K562 (cell line): ENCODE data around the gene ALCAM. TPM values are rescaled to one million over a fixed set of nuclear protein-coding genes. Genes with fewer than 3 reads are reported as not detected.

Source experiments
- ATAC-seq: fragments of 200-7000 bp; cut with Tn5 transposase; 3 replicates; pipeline ENCODE4 v1.9.1; 2020; ENCODE audit warnings: moderate library complexity
- BruUV-seq: library from RNA; stranded (reverse); fragments of 400-500 nt; replicated peaks from 2 replicates; lab custom pipeline; 2021; lab: Mats Ljungman, UMichigan
- CTCF ChIA-PET: fragments of 300-600 bp; formaldehyde crosslinking; extraction: SDS; loops from one replicate; lab custom pipeline; 2021; ENCODE audit warnings: low intra/inter-chr PET ratio; lab: Yijun Ruan, JAX
- POLR2A ChIA-PET: fragments of 300-600, 350-650 bp; sonication (Branson Sonifier 250); formaldehyde crosslinking; extraction: SDS; loops from one replicate; lab custom pipeline; 2021; ENCODE audit warnings: antibody characterized with exemption, inconsistent platforms; lab: Yijun Ruan, JAX
- DNase-seq, 4 experiments: peaks; one replicate each; pipeline versions ENCODE4 v3.0.0 to v3.0.0-alpha.2; 2011 to 2018; ENCODE audit warnings: low spot score in 3 of 4, mixed read lengths in 3 of 4; ENCODE audit errors: extremely low read depth in 1 of 4
- FAIRE-seq: peaks from 2 replicates; lab custom pipeline; 2011; peaks lifted over from hg19 to GRCh38; lab: Jason Lieb, UNC
- H2AFZ ChIP-seq: 2 replicates; pipeline ENCODE4 v1.6.0; 2011; ENCODE audit warnings: low read depth, low read length, control low read depth, inconsistent platforms
- H3K27ac ChIP-seq: fragments of 200-600 bp; 3 replicates; pipeline ENCODE4 v1.8.0; 2011; ENCODE audit warnings: low read depth, mild to moderate bottlenecking, control low read depth, inconsistent platforms, low read length, moderate library complexity, mixed read lengths; ENCODE audit errors: extremely low read depth
- H3K27me3 ChIP-seq, 2 experiments: fragments of 300-600 bp in 1 of 2; 2 replicates in 1 of 2; 3 replicates in 1 of 2; pipeline versions ENCODE4 v1.6.0 to v1.8.0; 2011; ENCODE audit warnings: inconsistent platforms in 2 of 2, low read length in 2 of 2, mild to moderate bottlenecking in 1 of 2, mixed read lengths in 1 of 2, moderate library complexity in 1 of 2; ENCODE audit not compliant: control insufficient read depth in 2 of 2, insufficient read depth in 2 of 2
- H3K36me3 ChIP-seq: fragments of 300-600 bp; 3 replicates; pipeline ENCODE4 v1.8.0; 2011; ENCODE audit warnings: mild to moderate bottlenecking, low read length, inconsistent platforms; ENCODE audit not compliant: control insufficient read depth, insufficient read depth
- H3K4me1 ChIP-seq, 2 experiments: fragments of 200-600 bp in 1 of 2; replicated peaks in 1 of 2; 2 replicates in 1 of 2; 3 replicates in 1 of 2; pipeline versions ENCODE4 v1.5.1 to v1.8.0; 2011; ENCODE audit warnings: inconsistent platforms in 2 of 2, low read length in 2 of 2, mild to moderate bottlenecking in 1 of 2, mixed read lengths in 1 of 2, moderate library complexity in 1 of 2; ENCODE audit not compliant: control insufficient read depth in 2 of 2, insufficient read depth in 2 of 2
- H3K4me2 ChIP-seq: 2 replicates; pipeline ENCODE4 v1.6.1; 2011; ENCODE audit warnings: low read length, control low read depth, inconsistent platforms, mixed read lengths; ENCODE audit not compliant: insufficient read depth
- H3K4me3 ChIP-seq: fragments of 200-600 bp; sonication (generic), shearing (Covaris generic); 2 replicates; pipeline ENCODE4 v1.5.1; 2016; ENCODE audit warnings: control low read depth, inconsistent platforms
- H3K79me2 ChIP-seq: fragments of 200-600 bp; 3 replicates; pipeline ENCODE4 v1.8.0; 2011; ENCODE audit warnings: low read length, inconsistent platforms; ENCODE audit not compliant: control insufficient read depth, insufficient read depth
- H3K9ac ChIP-seq, 2 experiments: 2 replicates each; pipeline versions ENCODE4 v1.6.0 to v1.6.1; 2011; ENCODE audit warnings: low read depth in 2 of 2, low read length in 2 of 2, control low read depth in 1 of 2, inconsistent platforms in 1 of 2, mild to moderate bottlenecking in 1 of 2, mixed read lengths in 1 of 2; ENCODE audit not compliant: insufficient read depth in 1 of 2
- H3K9me1 ChIP-seq: one replicate; pipeline ENCODE4 v1.6.0; 2011; ENCODE audit warnings: inconsistent platforms, mild to moderate bottlenecking, low read length, moderate library complexity; ENCODE audit not compliant: control insufficient read depth, insufficient read depth
- H3K9me3 ChIP-seq: replicated peaks from 2 replicates; pipeline ENCODE4 v1.5.1; 2011; ENCODE audit warnings: low read depth, low read length, inconsistent platforms; ENCODE audit not compliant: control insufficient read depth, insufficient read depth
- H4K20me1 ChIP-seq: replicated peaks from 2 replicates; pipeline ENCODE4 v1.6.1; 2011; ENCODE audit warnings: low read length, inconsistent platforms, mixed read lengths; ENCODE audit not compliant: control insufficient read depth, insufficient read depth
- DPF2 ChIP-seq: fragments of 450-650 bp; IDR thresholded peaks from 2 replicates; pipeline ENCODE4 v1.6.1; 2016
- JUN ChIP-seq, 2 experiments: sonication (generic) in 1 of 2; formaldehyde crosslinking in 1 of 2; IDR thresholded peaks; 2 replicates each; pipeline versions ENCODE4 v1.6.1 to v1.8.0; 2012 to 2022; ENCODE audit warnings: borderline replicate concordance in 2 of 2, mild to moderate bottlenecking in 2 of 2, improper control_type of control experiment in 1 of 2, low read depth in 1 of 2, low read length in 1 of 2, missing genetic modification reagents in 1 of 2
- KLF16 ChIP-seq: IDR thresholded peaks from 2 replicates; pipeline ENCODE4 v1.6.1; 2016; ENCODE audit warnings: antibody characterized with exemption
- MYC ChIP-seq, 2 experiments: fragments of 250-450 bp in 1 of 2; sonication (Bioruptor Pico) in 1 of 2; IDR thresholded peaks; 2 replicates each; pipeline versions ENCODE4 v1.5.1 to v1.6.1; 2012 to 2021; ENCODE audit warnings: low read depth in 2 of 2, borderline replicate concordance in 1 of 2, improper control_type of control experiment in 1 of 2, low read length in 1 of 2, mild to moderate bottlenecking in 1 of 2, moderate library complexity in 1 of 2
- NFRKB ChIP-seq: fragments of 450-650 bp; IDR thresholded peaks from 2 replicates; pipeline ENCODE4 v1.6.1; 2016; ENCODE audit warnings: low read depth
- RFX5 ChIP-seq: IDR thresholded peaks from 2 replicates; pipeline ENCODE4 v1.6.1; 2011; ENCODE audit warnings: low read depth, mild to moderate bottlenecking, improper control_type of control experiment, low read length
- SMC3 ChIP-seq: conservative IDR thresholded peaks from 2 replicates; pipeline ENCODE4 v1.6.1; 2011; ENCODE audit warnings: low read depth, low read length, improper control_type of control experiment; ENCODE audit not compliant: insufficient read depth
- SREBF2 ChIP-seq: sonication (generic); formaldehyde crosslinking; IDR thresholded peaks from 2 replicates; pipeline ENCODE4 v1.4.0; 2020; ENCODE audit warnings: mild to moderate bottlenecking, missing genetic modification reagents
- ZC3H11A ChIP-seq: IDR thresholded peaks from 2 replicates; pipeline ENCODE4 v1.6.1; 2012; ENCODE audit warnings: low read depth, low read length, improper control_type of control experiment
- WGBS: fragments of 100-300 bp; shearing (Covaris generic); methylation state at CpG from one replicate; pipeline ENCODE4 v1.1.6; 2016; ENCODE audit warnings: low coverage, mixed read lengths; ENCODE audit not compliant: insufficient coverage; ENCODE audit errors: missing lambda C conversion rate; 5-methylcytosine and 5-hydroxymethylcytosine counted together
- in situ Hi-C: fragments of 300-500 bp; cut with MboI; formaldehyde crosslinking; loops from 4 replicates; pipeline ENCODE4 v1.15.0; 2018; ENCODE audit warnings: inconsistent platforms, mixed read lengths
- intact Hi-C: fragments of 100-400 bp; cut with micrococcal nuclease; formaldehyde crosslinking; loops from 2 replicates; pipeline ENCODE4 v1.14.2; 2022
- polyA plus RNA-seq, 8 experiments: library from polyadenylated mRNA; depleted of rRNA in 4 of 8; stranded (reverse) in 5 of 8; unstranded in 3 of 8; fragments of >200 nt; fragmentation: Nextera tagmentation in 2 of 8; fragmentation: Illumina TruSeq in 1 of 8; extraction: Ambion mirVana in 2 of 8; extraction: Trizol in 1 of 8; gene quantifications; 2 replicates each; pipeline versions ENCODE4 v1.2.1 to v1.2.3, GENCODE V29; 2011 to 2014; ENCODE audit warnings: inconsistent platforms in 1 of 8, missing spikeins in 1 of 8
- total RNA-seq, 7 experiments: library from RNA; depleted of rRNA in 6 of 7; stranded (reverse); fragments of >200 nt in 6 of 7; fragmentation: Illumina TruSeq in 2 of 7; extraction: Trizol in 2 of 7; gene quantifications; 2 replicates each; pipeline versions ENCODE4 v1.2.1 to v1.2.3, GENCODE V29; 2011 to 2021; ENCODE audit warnings: low replicate concordance in 1 of 7
- TF ChIP-seq, protein P1 (sequence below): fragments of 200-800 bp; sonication (Bioruptor generic); IDR thresholded peaks from 2 replicates; pipeline ENCODE4 v1.6.1; 2017; ENCODE audit warnings: missing genetic modification characterization, missing compliant biosample characterization
- TF ChIP-seq, protein P2 (sequence below): sonication (generic); formaldehyde crosslinking; IDR thresholded peaks from 2 replicates; pipeline ENCODE4 v1.8.1; 2022; ENCODE audit warnings: missing genetic modification reagents
- TF ChIP-seq, protein P3 (sequence below): fragments of 250-450 bp; sonication (Bioruptor Pico); IDR thresholded peaks from 2 replicates; pipeline ENCODE4 v1.5.0; 2020; ENCODE audit warnings: mild to moderate bottlenecking, borderline replicate concordance
- TF ChIP-seq, protein P4 (sequence below): fragments of 150-350 bp; conservative IDR thresholded peaks from 2 replicates; pipeline ENCODE4 v1.6.1; 2014; ENCODE audit warnings: low read length

Gene ALCAM
- total and polyA plus RNA-seq, 9 of the 15 experiments (the other 6 are each of a cell fraction or from before 2014, with no cell fraction given): 0.03 to 0.98 (median 0.14) TPM; not detected in 1

DNA sequence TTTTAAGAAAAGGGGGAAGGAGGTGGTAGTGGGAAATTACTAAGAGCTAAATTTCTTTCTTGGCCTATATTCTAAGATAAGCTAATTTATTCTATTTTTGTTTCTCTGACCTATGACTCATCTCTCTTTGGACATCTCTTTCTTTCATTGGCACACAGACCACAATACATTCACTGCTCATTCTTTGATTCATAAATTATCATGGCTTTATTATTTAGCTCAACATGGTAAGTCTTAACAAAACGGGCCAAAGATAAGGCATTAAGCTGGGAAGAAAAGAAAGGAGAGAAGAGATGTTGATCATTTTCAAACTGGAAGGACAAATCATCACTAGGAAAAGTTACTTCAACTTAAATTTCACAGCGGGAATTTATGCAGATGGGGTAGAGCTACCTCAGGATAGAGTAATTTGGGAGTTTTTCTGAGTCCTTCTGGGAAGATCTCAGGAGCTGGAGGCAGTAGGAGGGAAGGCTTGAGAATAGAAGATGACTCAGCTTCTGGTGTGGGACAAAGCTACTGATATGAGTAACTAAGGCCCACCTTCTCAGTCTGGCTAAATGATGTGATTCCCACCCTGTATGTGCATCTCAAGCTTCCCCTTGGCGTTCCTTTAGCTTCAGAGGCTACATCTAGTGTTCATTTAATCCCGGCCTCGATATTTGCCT, 7.5 kb upstream of the ALCAM start (continued):
- TF ChIP-seq, protein P1, sequence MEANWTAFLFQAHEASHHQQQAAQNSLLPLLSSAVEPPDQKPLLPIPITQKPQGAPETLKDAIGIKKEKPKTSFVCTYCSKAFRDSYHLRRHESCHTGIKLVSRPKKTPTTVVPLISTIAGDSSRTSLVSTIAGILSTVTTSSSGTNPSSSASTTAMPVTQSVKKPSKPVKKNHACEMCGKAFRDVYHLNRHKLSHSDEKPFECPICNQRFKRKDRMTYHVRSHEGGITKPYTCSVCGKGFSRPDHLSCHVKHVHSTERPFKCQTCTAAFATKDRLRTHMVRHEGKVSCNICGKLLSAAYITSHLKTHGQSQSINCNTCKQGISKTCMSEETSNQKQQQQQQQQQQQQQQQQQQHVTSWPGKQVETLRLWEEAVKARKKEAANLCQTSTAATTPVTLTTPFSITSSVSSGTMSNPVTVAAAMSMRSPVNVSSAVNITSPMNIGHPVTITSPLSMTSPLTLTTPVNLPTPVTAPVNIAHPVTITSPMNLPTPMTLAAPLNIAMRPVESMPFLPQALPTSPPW (CRISPR knock-in tag): no peak
- TF ChIP-seq DPF2 (no peak), ZC3H11A (no peak), JUN (IDR thresholded peaks at IDR 0.05; ENCODE audit: borderline replicate concordance, low read depth, low read length) (no peak), JUN (CRISPR knock-in tag; IDR thresholded peaks at IDR 0.05; ENCODE audit: borderline replicate concordance) (no peak)

DNA sequence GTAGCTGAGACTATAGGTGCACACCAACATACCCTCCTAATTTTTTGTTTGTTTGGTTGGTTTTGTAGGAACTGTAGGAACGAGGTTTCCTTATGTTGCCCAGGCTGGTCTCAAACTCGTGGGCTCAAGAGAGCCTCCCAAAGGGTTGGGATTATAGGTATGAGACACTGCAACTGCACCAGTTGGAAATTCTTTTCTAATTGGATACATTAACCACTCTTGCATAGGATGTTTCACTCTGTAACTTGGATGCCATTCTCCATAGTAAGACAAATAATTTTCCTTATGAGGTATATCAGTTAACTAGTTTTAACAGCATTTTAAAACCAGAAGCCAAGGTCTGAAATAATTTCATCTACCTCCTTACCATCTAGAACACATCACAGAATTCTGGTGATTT, 6.7 kb upstream of the ALCAM start:
- no peak overlapping the region for H3K4me2 ChIP-seq
- no peaks in the 10 kb centered on the region for H3K36me3 ChIP-seq
- intact Hi-C loops (no loop called here), in situ Hi-C loops (no loop called here)
- FAIRE-seq (no peak), DNase-seq (no peak), ATAC-seq (no peak)
- no TSS peak for BruUV-seq
- no peaks in the 10 kb centered on the region for H3K4me1 ChIP-seq
- no peaks in the 10 kb centered on the region for H3K79me2 ChIP-seq
- no peaks in the 10 kb centered on the region for H3K9me1 ChIP-seq
- no peak overlapping the region for H3K4me3 ChIP-seq
- no peak overlapping the region for H2AFZ ChIP-seq
- CTCF ChIA-PET: no interaction called here
- 0% methylated on average over 2 of the region's 2 CpGs for WGBS
- H3K27ac ChIP-seq: no peak overlapping the region
- POLR2A ChIA-PET: no interaction called here
- H4K20me1 ChIP-seq: no peaks in the 10 kb centered on the region
- H3K9me3 ChIP-seq: no peaks in the 10 kb centered on the region
- no peaks in the 10 kb centered on the region for H3K27me3 ChIP-seq
- no peak overlapping the region for H3K9ac ChIP-seq
- TF ChIP-seq, protein P2, sequence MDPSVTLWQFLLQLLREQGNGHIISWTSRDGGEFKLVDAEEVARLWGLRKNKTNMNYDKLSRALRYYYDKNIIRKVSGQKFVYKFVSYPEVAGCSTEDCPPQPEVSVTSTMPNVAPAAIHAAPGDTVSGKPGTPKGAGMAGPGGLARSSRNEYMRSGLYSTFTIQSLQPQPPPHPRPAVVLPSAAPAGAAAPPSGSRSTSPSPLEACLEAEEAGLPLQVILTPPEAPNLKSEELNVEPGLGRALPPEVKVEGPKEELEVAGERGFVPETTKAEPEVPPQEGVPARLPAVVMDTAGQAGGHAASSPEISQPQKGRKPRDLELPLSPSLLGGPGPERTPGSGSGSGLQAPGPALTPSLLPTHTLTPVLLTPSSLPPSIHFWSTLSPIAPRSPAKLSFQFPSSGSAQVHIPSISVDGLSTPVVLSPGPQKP (CRISPR knock-in tag): no peak
- TF ChIP-seq, protein P3, sequence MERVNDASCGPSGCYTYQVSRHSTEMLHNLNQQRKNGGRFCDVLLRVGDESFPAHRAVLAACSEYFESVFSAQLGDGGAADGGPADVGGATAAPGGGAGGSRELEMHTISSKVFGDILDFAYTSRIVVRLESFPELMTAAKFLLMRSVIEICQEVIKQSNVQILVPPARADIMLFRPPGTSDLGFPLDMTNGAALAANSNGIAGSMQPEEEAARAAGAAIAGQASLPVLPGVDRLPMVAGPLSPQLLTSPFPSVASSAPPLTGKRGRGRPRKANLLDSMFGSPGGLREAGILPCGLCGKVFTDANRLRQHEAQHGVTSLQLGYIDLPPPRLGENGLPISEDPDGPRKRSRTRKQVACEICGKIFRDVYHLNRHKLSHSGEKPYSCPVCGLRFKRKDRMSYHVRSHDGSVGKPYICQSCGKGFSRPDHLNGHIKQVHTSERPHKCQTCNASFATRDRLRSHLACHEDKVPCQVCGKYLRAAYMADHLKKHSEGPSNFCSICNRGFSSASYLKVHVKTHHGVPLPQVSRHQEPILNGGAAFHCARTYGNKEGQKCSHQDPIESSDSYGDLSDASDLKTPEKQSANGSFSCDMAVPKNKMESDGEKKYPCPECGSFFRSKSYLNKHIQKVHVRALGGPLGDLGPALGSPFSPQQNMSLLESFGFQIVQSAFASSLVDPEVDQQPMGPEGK (CRISPR knock-in tag): no peak
- no peak for TF ChIP-seq MYC (IDR thresholded peaks at IDR 0.05; ENCODE audit: low read depth, low read length)
- no peak for TF ChIP-seq MYC (CRISPR knock-in tag; IDR thresholded peaks at IDR 0.05; ENCODE audit: borderline replicate concordance, low read depth)
- TF ChIP-seq, protein P4, sequence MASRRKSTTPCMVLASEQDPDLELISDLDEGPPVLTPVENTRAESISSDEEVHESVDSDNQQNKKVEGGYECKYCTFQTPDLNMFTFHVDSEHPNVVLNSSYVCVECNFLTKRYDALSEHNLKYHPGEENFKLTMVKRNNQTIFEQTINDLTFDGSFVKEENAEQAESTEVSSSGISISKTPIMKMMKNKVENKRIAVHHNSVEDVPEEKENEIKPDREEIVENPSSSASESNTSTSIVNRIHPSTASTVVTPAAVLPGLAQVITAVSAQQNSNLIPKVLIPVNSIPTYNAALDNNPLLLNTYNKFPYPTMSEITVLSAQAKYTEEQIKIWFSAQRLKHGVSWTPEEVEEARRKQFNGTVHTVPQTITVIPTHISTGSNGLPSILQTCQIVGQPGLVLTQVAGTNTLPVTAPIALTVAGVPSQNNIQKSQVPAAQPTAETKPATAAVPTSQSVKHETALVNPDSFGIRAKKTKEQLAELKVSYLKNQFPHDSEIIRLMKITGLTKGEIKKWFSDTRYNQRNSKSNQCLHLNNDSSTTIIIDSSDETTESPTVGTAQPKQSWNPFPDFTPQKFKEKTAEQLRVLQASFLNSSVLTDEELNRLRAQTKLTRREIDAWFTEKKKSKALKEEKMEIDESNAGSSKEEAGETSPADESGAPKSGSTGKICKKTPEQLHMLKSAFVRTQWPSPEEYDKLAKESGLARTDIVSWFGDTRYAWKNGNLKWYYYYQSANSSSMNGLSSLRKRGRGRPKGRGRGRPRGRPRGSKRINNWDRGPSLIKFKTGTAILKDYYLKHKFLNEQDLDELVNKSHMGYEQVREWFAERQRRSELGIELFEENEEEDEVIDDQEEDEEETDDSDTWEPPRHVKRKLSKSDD: no peak
- no peak for TF ChIP-seq RFX5
- no peak for TF ChIP-seq KLF16
- no peak for TF ChIP-seq SMC3
- no peak for TF ChIP-seq NFRKB
- no peak for TF ChIP-seq SREBF2 (CRISPR knock-in tag)
